ENCODE results near the gene PDGFC. TPM values are rescaled to one million over a fixed set of nuclear protein-coding genes. Genes with fewer than 3 reads are reported as not detected.

PDGFC gene
- polyA plus RNA-seq, 1 donor (not counting 4 experiments of a cell fraction or from before 2014, with no cell fraction given) = 29.7 TPM

- H3K36me3 ChIP-seq (ENCODE audit: control insufficient read depth in 2 of 2, extremely low read depth in 1 of 2, insufficient read depth in 2 of 2, low read length in 2 of 2) = no peaks in the 10 kb centered on the region
- no peaks in the 10 kb centered on the region for H4K20me1 ChIP-seq (ENCODE audit: control insufficient read depth, extremely low read depth, insufficient read depth, low read length)
- peaks cover 7% of the 10 kb centered on the region for H3K4me1 ChIP-seq (ENCODE audit: control insufficient read depth, extremely low read depth, insufficient read depth, low read length)
- H3K9me3 ChIP-seq (ENCODE audit: control insufficient read depth, low read depth, low read length) = no peaks in the 10 kb centered on the region
- FAIRE-seq = no peak
- dilution Hi-C loops (cut with MboI; ENCODE audit: extremely low pct_ligation_motif_present, low sequenced_read_pairs) = no loop called here
- H3K4me2 ChIP-seq (ENCODE audit: control insufficient read depth, extremely low read depth, insufficient read depth, low read depth, low read length) = no peak overlapping the region
- no peak for TF ChIP-seq EZH2 (IDR thresholded peaks at IDR 0.05; ENCODE audit: low read length)
- TF ChIP-seq CTCF (optimal IDR thresholded peaks at IDR 0.05 in 1 of 3, IDR thresholded peaks at IDR 0.05 in 1 of 3, conservative IDR thresholded peaks at IDR 0.05 in 1 of 3; ENCODE audit: extremely low read depth in 1 of 3, insufficient read depth in 2 of 3, low read length in 3 of 3) = no peak
- H3K9me1 ChIP-seq (ENCODE audit: control insufficient read depth, extremely low read depth, insufficient read depth, low read length) = no peaks in the 10 kb centered on the region
- no peak for DNase-seq (ENCODE audit: low read depth, low spot score)
- H3K4me3 ChIP-seq (ENCODE audit: control insufficient read depth in 2 of 3, extremely low read depth in 1 of 3, insufficient read depth in 2 of 3, low read depth in 1 of 3, low read length in 3 of 3) = no peak overlapping the region
- H2AFZ ChIP-seq (ENCODE audit: control insufficient read depth, low read length) = no peak overlapping the region
- no peaks in the 10 kb centered on the region for H3K27me3 ChIP-seq (ENCODE audit: control insufficient read depth, extremely low read depth, insufficient read depth, low read length)
- H3K9ac ChIP-seq (ENCODE audit: control insufficient read depth, extremely low read depth, insufficient read depth, low read length) = no peak overlapping the region
- no peaks in the 10 kb centered on the region for H3K79me2 ChIP-seq (ENCODE audit: control insufficient read depth, insufficient read depth, low read length)
- no peak overlapping the region for H3K27ac ChIP-seq (ENCODE audit: control insufficient read depth, insufficient read depth, low read length)
These were observed 40.7 kb upstream of the PDGFC start for GRCh38 chr4:157012296-157012695.

GRCh38 chr4:157010630-157011029, 39.0 kb upstream of the PDGFC start:
- H3K4me2 ChIP-seq (ENCODE audit: control insufficient read depth, extremely low read depth, insufficient read depth, low read depth, low read length) = no peak overlapping the region
- H3K27ac ChIP-seq (ENCODE audit: control insufficient read depth, insufficient read depth, low read length) = no peak overlapping the region
- H3K9me3 ChIP-seq (ENCODE audit: control insufficient read depth, low read depth, low read length) = no peaks in the 10 kb centered on the region
- H3K36me3 ChIP-seq (ENCODE audit: control insufficient read depth in 2 of 2, extremely low read depth in 1 of 2, insufficient read depth in 2 of 2, low read length in 2 of 2) = no peaks in the 10 kb centered on the region
- DNase-seq (ENCODE audit: low read depth, low spot score) (no peak), FAIRE-seq (no peak)
- no peaks in the 10 kb centered on the region for H4K20me1 ChIP-seq (ENCODE audit: control insufficient read depth, extremely low read depth, insufficient read depth, low read length)
- H2AFZ ChIP-seq (ENCODE audit: control insufficient read depth, low read length) = no peak overlapping the region
- dilution Hi-C loops (cut with MboI; ENCODE audit: extremely low pct_ligation_motif_present, low sequenced_read_pairs) = no loop called here
- no peak overlapping the region for H3K4me3 ChIP-seq (ENCODE audit: control insufficient read depth in 2 of 3, extremely low read depth in 1 of 3, insufficient read depth in 2 of 3, low read depth in 1 of 3, low read length in 3 of 3)
- no peak overlapping the region for H3K9ac ChIP-seq (ENCODE audit: control insufficient read depth, extremely low read depth, insufficient read depth, low read length)
- TF ChIP-seq CTCF (optimal IDR thresholded peaks at IDR 0.05 in 1 of 3, IDR thresholded peaks at IDR 0.05 in 1 of 3, conservative IDR thresholded peaks at IDR 0.05 in 1 of 3; ENCODE audit: extremely low read depth in 1 of 3, insufficient read depth in 2 of 3, low read length in 3 of 3) (no peak), EZH2 (IDR thresholded peaks at IDR 0.05; ENCODE audit: low read length) (no peak)
- no peaks in the 10 kb centered on the region for H3K79me2 ChIP-seq (ENCODE audit: control insufficient read depth, insufficient read depth, low read length)
- no peaks in the 10 kb centered on the region for H3K9me1 ChIP-seq (ENCODE audit: control insufficient read depth, extremely low read depth, insufficient read depth, low read length)
- no peaks in the 10 kb centered on the region for H3K27me3 ChIP-seq (ENCODE audit: control insufficient read depth, extremely low read depth, insufficient read depth, low read length)
- H3K4me1 ChIP-seq (ENCODE audit: control insufficient read depth, extremely low read depth, insufficient read depth, low read length) = peaks cover 7% of the 10 kb centered on the region

Measured in keratinocyte (primary cell).